Retinal pigment epithelial cell (primary cell): ENCODE measurements around the gene ZNF148.

Source experiments
- DNase-seq: peaks from one replicate; pipeline ENCODE4 v3.0.0-alpha.2; 2010; ENCODE audit warnings: low read depth
- H3K4me3 ChIP-seq: 2 replicates; pipeline ENCODE4 v1.5.1; 2011; ENCODE audit warnings: mild to moderate bottlenecking, low read length, control low read depth, moderate library complexity
- CTCF ChIP-seq: conservative IDR thresholded peaks from 2 replicates; pipeline ENCODE4 v1.5.1; 2011; ENCODE audit warnings: low read depth, low read length, control low read depth, inconsistent platforms

Gene ZNF148

GRCh38 chr3:125250973-125251372 is 124.2 kb downstream of the ZNF148 start:
- DNase-seq = no peak
- TF ChIP-seq CTCF = no peak
- no peak overlapping the region for H3K4me3 ChIP-seq

- no peak for TF ChIP-seq CTCF
- H3K4me3 ChIP-seq = no peak overlapping the region
- DNase-seq = no peak
Observed at GRCh38 chr3:125246237-125246636, 128.9 kb downstream of the ZNF148 start.

GRCh38 chr3:125245521-125245920 is 129.6 kb downstream of the ZNF148 start:
- no peak for TF ChIP-seq CTCF
- H3K4me3 ChIP-seq = no peak overlapping the region
- DNase-seq = no peak

- H3K4me3 ChIP-seq = no peak overlapping the region
- TF ChIP-seq CTCF = no peak
- no peak for DNase-seq
Observed at GRCh38 chr3:125240496-125240895, 134.6 kb downstream of the ZNF148 start.

GRCh38 chr3:125239266-125239665 is 135.9 kb downstream of the ZNF148 start:
- no peak for TF ChIP-seq CTCF
- H3K4me3 ChIP-seq = no peak overlapping the region
- no peak for DNase-seq

GRCh38 chr3:125238759-125239158 is 136.4 kb downstream of the ZNF148 start:
- no peak for DNase-seq
- H3K4me3 ChIP-seq = no peak overlapping the region
- no peak for TF ChIP-seq CTCF

GRCh38 chr3:125236331-125236903 is 138.7 kb downstream of the ZNF148 start:
- no peak overlapping the region for H3K4me3 ChIP-seq
- TF ChIP-seq CTCF = no peak
- DNase-seq = peak; percentile 33
